ENCODE data around the gene SNED1. TPM values are rescaled to one million over a fixed set of nuclear protein-coding genes. Genes with fewer than 3 reads are reported as not detected.

SNED1 gene
- total RNA-seq, 1 experiment from 2014 or later, result 22.0 TPM

- CTCF ChIA-PET, result interaction anchor here (0.7 kb wide), 1 partner anchor 827 kb away, joined by 3 read pairs; no protein-coding TSS in a partner anchor
- POLR2A ChIA-PET, result no interaction called here
- no peak for TF ChIP-seq CTCF (IDR thresholded peaks at IDR 0.05; ENCODE audit: unreplicated experiment)
Measured at GRCh38 chr2:241017228-241017940, 19.0 kb downstream of the SNED1 start.

GRCh38 chr2:241018051-241018891, 19.9 kb downstream of the SNED1 start:
- BruUV-seq (replicated peaks), result no TSS peak
- DNase-seq (ENCODE audit: unreplicated experiment), result no peak
- CTCF ChIA-PET, result interaction anchor here (0.7 kb wide), 1 partner anchor 826 kb away, joined by 3 read pairs; no protein-coding TSS in a partner anchor

More at GRCh38 chr2:241017228-241017940, 19.0 kb downstream of the SNED1 start:
- Mint-ChIP-seq H3K27ac (ENCODE audit: low read depth, unreplicated experiment) (no peak overlapping the region), H3K4me1 (ENCODE audit: insufficient read depth, unreplicated experiment) (no peaks in the 10 kb centered on the region), H3K4me3 (ENCODE audit: unreplicated experiment) (no peak overlapping the region), H3K27me3 (ENCODE audit: insufficient read depth, unreplicated experiment) (no peaks in the 10 kb centered on the region), H3K36me3 (ENCODE audit: insufficient read depth, unreplicated experiment) (peaks cover 23% of the 10 kb centered on the region), H3K9me3 (ENCODE audit: unreplicated experiment) (peaks cover 7% of the 10 kb centered on the region)
- DNase-seq (ENCODE audit: unreplicated experiment), result no peak
- intact Hi-C loops (cut with micrococcal nuclease), result no loop called here
- BruUV-seq (replicated peaks), result no TSS peak

GRCh38 chr2:241019441-241020139, 21.2 kb downstream of the SNED1 start:
- POLR2A ChIA-PET, result no interaction called here
- no peak for DNase-seq (ENCODE audit: unreplicated experiment)
- intact Hi-C loops (cut with micrococcal nuclease), result no loop called here
- Mint-ChIP-seq H3K9me3 (ENCODE audit: unreplicated experiment) (peaks cover 7% of the 10 kb centered on the region), H3K4me1 (ENCODE audit: insufficient read depth, unreplicated experiment) (no peaks in the 10 kb centered on the region), H3K36me3 (ENCODE audit: insufficient read depth, unreplicated experiment) (peaks cover 23% of the 10 kb centered on the region), H3K4me3 (ENCODE audit: unreplicated experiment) (no peak overlapping the region), H3K27ac (ENCODE audit: low read depth, unreplicated experiment) (no peak overlapping the region), H3K27me3 (ENCODE audit: insufficient read depth, unreplicated experiment) (no peaks in the 10 kb centered on the region)
- no peak for TF ChIP-seq CTCF (IDR thresholded peaks at IDR 0.05; ENCODE audit: unreplicated experiment)
- CTCF ChIA-PET, result no interaction called here
- no TSS peak for BruUV-seq (replicated peaks)

More at GRCh38 chr2:241018051-241018891, 19.9 kb downstream of the SNED1 start:
- intact Hi-C loops (cut with micrococcal nuclease), result no loop called here
- peaks cover 7% of the 10 kb centered on the region for H3K9me3 Mint-ChIP-seq (ENCODE audit: unreplicated experiment)
- no peaks in the 10 kb centered on the region for H3K4me1 Mint-ChIP-seq (ENCODE audit: insufficient read depth, unreplicated experiment)
- H3K36me3 Mint-ChIP-seq (ENCODE audit: insufficient read depth, unreplicated experiment), result peaks cover 23% of the 10 kb centered on the region
- no peak overlapping the region for H3K27ac Mint-ChIP-seq (ENCODE audit: low read depth, unreplicated experiment)
- POLR2A ChIA-PET, result no interaction called here
- TF ChIP-seq CTCF (IDR thresholded peaks at IDR 0.05; ENCODE audit: unreplicated experiment), result no peak
- H3K4me3 Mint-ChIP-seq (ENCODE audit: unreplicated experiment), result no peak overlapping the region
- H3K27me3 Mint-ChIP-seq (ENCODE audit: insufficient read depth, unreplicated experiment), result no peaks in the 10 kb centered on the region

- CTCF ChIA-PET, result interaction anchor here (0.6 kb wide), 1 partner anchor 378 kb away, joined by 3 read pairs; no protein-coding TSS in a partner anchor
Measured at GRCh38 chr2:241020201-241020600, 21.8 kb downstream of the SNED1 start.

More at GRCh38 chr2:241020201-241020600, 21.8 kb downstream of the SNED1 start:
- H3K4me1 Mint-ChIP-seq (ENCODE audit: insufficient read depth, unreplicated experiment), result no peaks in the 10 kb centered on the region
- H3K4me3 Mint-ChIP-seq (ENCODE audit: unreplicated experiment), result no peak overlapping the region
- H3K27ac Mint-ChIP-seq (ENCODE audit: low read depth, unreplicated experiment), result no peak overlapping the region
- BruUV-seq (replicated peaks), result no TSS peak
- no peak for DNase-seq (ENCODE audit: unreplicated experiment)
- POLR2A ChIA-PET, result no interaction called here
- intact Hi-C loops (cut with micrococcal nuclease), result no loop called here
- TF ChIP-seq CTCF (IDR thresholded peaks at IDR 0.05; ENCODE audit: unreplicated experiment), result no peak
- H3K36me3 Mint-ChIP-seq (ENCODE audit: insufficient read depth, unreplicated experiment), result peaks cover 20% of the 10 kb centered on the region
- H3K9me3 Mint-ChIP-seq (ENCODE audit: unreplicated experiment), result peaks cover 9% of the 10 kb centered on the region
- no peaks in the 10 kb centered on the region for H3K27me3 Mint-ChIP-seq (ENCODE audit: insufficient read depth, unreplicated experiment)

Measured in MCF 10A (cell line).